Body of pancreas (tissue), 4 donors: ENCODE data around the gene ELP2. TPM values are rescaled to one million over a fixed set of nuclear protein-coding genes. Genes with fewer than 3 reads are reported as not detected.
A peak's percentile ranks its signal among the peaks of the same experiment; 100 is the strongest.

ENCODE experiments used
- ATAC-seq: fragments of 150-250 bp; one replicate; pipeline ENCODE4 v1.9.1; 2016
- DNase-seq, 4 donors: peaks; one replicate each; pipeline ENCODE4 v3.0.0-alpha.2; 2019
- H3K27ac ChIP-seq, 4 donors: fragments of 200-600 bp; sonication (generic); 1 replicate in 3 of 4; 2 replicates in 1 of 4; pipeline versions ENCODE4 v1.5.1 to v1.6.1; 2016 to 2019; ENCODE audit warnings: mild to moderate bottlenecking in 1 of 4, mixed read lengths in 1 of 4, moderate library complexity in 1 of 4
- H3K27me3 ChIP-seq, 2 donors: fragments of 200-600 bp; sonication (generic); one replicate each; pipeline ENCODE4 v1.6.0; 2016; ENCODE audit warnings: mild to moderate bottlenecking in 1 of 2
- H3K36me3 ChIP-seq, 2 donors: fragments of 200-600 bp; sonication (generic); replicated peaks in 1 of 2; 2 replicates each; pipeline ENCODE4 v1.5.1; 2016; ENCODE audit warnings: low read depth in 2 of 2; ENCODE audit not compliant: insufficient read depth in 1 of 2
- H3K4me1 ChIP-seq: fragments of 200-600 bp; sonication (generic); one replicate; pipeline ENCODE4 v1.6.0; 2016
- H3K4me3 ChIP-seq, 2 donors: fragments of 200-600 bp; sonication (generic); 1 replicate in 1 of 2; 2 replicates in 1 of 2; pipeline ENCODE4 v1.5.1; 2016 to 2019
- H3K9me3 ChIP-seq, 3 donors: fragments of 200-600 bp; sonication (generic); 1 replicate in 2 of 3; 2 replicates in 1 of 3; pipeline ENCODE4 v1.5.1; 2016
- POLR2A ChIP-seq, 3 donors: fragments of 450-650 bp; IDR thresholded peaks; one replicate each; pipeline ENCODE4 v1.6.1; 2016; ENCODE audit warnings: antibody characterized with exemption in 3 of 3, mild to moderate bottlenecking in 2 of 3
- WGBS, 2 donors: methylation state at CpG; one replicate each; pipeline ENCODE4 v1.1.5; 2017; 5-methylcytosine and 5-hydroxymethylcytosine counted together
- intact Hi-C: fragments of 100-400 bp; cut with DNase I; formaldehyde crosslinking; loops from one replicate; pipeline ENCODE4 v1.15.1; 2023
- total RNA-seq, 2 donors: library from RNA; depleted of rRNA; stranded (reverse); fragments of >200 nt; gene quantifications; one replicate each; pipeline ENCODE4 v1.1.0, GENCODE V29; 2016
- TF ChIP-seq, protein P1 (sequence below), 7 experiments: fragments of 450-650 bp in 4 of 7; fragments of 200-600 bp in 3 of 7; sonication (generic) in 3 of 7; IDR thresholded peaks; one replicate each; pipeline ENCODE4 v1.5.1; 2016 to 2019; ENCODE audit warnings: antibody characterized with exemption in 7 of 7

ELP2 gene
- total RNA-seq, 2 donors from 2014 or later = 44.2 to 56.8 TPM

DNA sequence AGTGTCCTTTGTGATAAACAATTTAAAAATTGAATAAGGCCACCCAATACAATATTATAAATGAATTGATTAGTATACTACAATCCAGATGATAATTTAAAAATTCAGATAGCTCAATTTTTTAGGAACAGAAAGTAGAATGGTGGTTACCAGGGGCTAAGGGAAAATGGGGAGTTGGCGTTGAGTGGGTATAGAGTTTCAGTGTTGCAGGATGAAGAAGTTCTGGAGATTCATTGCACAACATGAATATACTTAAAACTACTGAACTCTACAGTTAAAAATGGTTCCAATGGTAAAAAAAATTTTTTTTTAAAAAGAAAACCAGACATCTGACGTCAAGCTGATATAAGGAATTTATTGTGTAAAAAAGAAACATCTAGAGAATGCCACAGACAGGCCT lies 21.5 kb upstream of the ELP2 start:
- no peak overlapping the region for H3K27ac ChIP-seq
- H3K9me3 ChIP-seq = no peaks in the 10 kb centered on the region
- TF ChIP-seq, protein P1, sequence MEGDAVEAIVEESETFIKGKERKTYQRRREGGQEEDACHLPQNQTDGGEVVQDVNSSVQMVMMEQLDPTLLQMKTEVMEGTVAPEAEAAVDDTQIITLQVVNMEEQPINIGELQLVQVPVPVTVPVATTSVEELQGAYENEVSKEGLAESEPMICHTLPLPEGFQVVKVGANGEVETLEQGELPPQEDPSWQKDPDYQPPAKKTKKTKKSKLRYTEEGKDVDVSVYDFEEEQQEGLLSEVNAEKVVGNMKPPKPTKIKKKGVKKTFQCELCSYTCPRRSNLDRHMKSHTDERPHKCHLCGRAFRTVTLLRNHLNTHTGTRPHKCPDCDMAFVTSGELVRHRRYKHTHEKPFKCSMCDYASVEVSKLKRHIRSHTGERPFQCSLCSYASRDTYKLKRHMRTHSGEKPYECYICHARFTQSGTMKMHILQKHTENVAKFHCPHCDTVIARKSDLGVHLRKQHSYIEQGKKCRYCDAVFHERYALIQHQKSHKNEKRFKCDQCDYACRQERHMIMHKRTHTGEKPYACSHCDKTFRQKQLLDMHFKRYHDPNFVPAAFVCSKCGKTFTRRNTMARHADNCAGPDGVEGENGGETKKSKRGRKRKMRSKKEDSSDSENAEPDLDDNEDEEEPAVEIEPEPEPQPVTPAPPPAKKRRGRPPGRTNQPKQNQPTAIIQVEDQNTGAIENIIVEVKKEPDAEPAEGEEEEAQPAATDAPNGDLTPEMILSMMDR (IDR thresholded peaks at IDR 0.05) = no peak
- TF ChIP-seq POLR2A (IDR thresholded peaks at IDR 0.05) = no peak
- ATAC-seq (no peak), DNase-seq (no peak)
- H3K36me3 ChIP-seq = peaks cover 0 to 3% of the 10 kb centered on the region in 2 donors
- WGBS, 2 donors = 45 to 48% methylated on average over 2 of the region's 2 CpGs
- no peak overlapping the region for H3K4me3 ChIP-seq
- intact Hi-C loops = no loop called here
- H3K4me1 ChIP-seq = peaks cover 17% of the 10 kb centered on the region
- H3K27me3 ChIP-seq = no peaks in the 10 kb centered on the region

DNA sequence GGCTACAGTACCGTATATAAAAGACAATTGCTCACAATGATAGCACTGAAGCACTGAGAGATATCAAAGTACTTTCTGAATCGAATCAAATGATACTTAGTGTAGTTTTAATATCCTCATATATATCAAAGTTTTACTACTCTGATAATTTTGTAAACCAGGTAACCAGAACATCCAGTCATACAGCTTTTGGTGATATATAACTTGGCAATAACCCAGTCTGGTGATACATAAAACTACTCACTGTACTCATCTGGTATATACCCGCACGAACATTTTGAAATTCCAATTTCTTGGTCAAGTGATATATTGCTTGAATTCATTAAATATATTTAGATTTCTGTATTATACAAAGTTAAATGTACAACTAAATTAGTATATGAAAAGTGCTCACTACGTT lies 21.1 kb upstream of the ELP2 start:
- Histone ChIP-seq H3K27me3 (no peaks in the 10 kb centered on the region), H3K9me3 (no peaks in the 10 kb centered on the region), H3K27ac (no peak overlapping the region), H3K36me3 (peaks cover 0 to 5% of the 10 kb centered on the region in 2 donors), H3K4me3 (no peak overlapping the region), H3K4me1 (peaks cover 17% of the 10 kb centered on the region)
- intact Hi-C loops = no loop called here
- no peak for ATAC-seq
- WGBS, 2 donors = 75 to 76% methylated on average over 5 of the region's 5 CpGs
- TF ChIP-seq POLR2A (IDR thresholded peaks at IDR 0.05) = no peak
- TF ChIP-seq, protein P1 (IDR thresholded peaks at IDR 0.05) = no peak
- no peak for DNase-seq

DNA sequence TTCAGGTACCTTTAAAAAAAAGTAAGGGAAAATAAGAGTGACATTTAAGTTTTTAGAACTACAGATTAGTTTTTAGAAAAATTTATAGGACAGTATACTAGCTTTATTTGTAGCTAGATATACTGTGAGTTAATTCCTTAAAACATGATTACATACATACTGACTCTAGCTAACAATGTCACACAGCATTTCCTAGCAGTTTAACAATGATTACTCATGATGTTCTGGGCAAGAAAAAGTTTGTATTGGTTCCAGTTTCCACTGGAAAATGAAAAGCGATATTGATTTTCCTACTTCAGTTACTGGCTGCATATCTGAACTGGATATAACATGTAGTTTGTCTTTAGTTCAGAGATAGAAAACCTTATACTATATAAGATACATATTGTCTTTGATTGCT lies 20.0 kb upstream of the ELP2 start:
- no peak for TF ChIP-seq POLR2A (IDR thresholded peaks at IDR 0.05)
- TF ChIP-seq, protein P1 (IDR thresholded peaks at IDR 0.05) = no peak
- Histone ChIP-seq H3K9me3 (no peaks in the 10 kb centered on the region), H3K27ac (no peak overlapping the region), H3K4me3 (no peak overlapping the region), H3K27me3 (no peaks in the 10 kb centered on the region), H3K36me3 (peaks cover 0 to 7% of the 10 kb centered on the region in 2 donors), H3K4me1 (peaks cover 17% of the 10 kb centered on the region)
- peak; percentile 61 for ATAC-seq
- no peak for DNase-seq
- intact Hi-C loops = no loop called here
- 32 to 38% methylated on average over 1 of the region's 1 CpG for WGBS, 2 donors

DNA sequence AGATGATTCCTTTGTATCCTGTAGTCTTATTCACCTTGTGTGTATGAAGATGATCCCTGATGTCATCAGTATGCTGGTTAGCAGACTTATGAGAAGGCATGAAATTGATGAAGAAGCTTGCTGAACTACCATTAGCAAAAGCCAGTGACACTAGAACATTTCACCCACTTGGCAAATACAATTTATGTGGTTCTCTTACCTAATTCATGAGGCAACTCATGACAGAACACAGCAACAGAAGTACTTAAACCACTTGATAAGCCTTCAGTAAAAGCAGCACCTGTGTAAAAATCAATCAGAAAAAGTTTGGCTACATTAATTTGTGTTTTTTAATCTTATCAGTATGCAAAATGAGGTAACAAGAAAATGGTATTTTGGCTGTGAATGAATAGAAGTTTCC lies 17.4 kb upstream of the ELP2 start:
- peaks cover 0 to 7% of the 10 kb centered on the region in 2 donors for H3K36me3 ChIP-seq
- TF ChIP-seq, protein P1 (IDR thresholded peaks at IDR 0.05) = no peak
- TF ChIP-seq POLR2A (IDR thresholded peaks at IDR 0.05) = no peak
- no peaks in the 10 kb centered on the region for H3K9me3 ChIP-seq
- H3K27ac ChIP-seq = peak overlapping the region in 2 of 4 donors; percentile 11 to 37
- peaks cover 17% of the 10 kb centered on the region for H3K4me1 ChIP-seq
- H3K4me3 ChIP-seq = no peak overlapping the region
- intact Hi-C loops = no loop called here
- DNase-seq (no peak), ATAC-seq (peak; percentile 76)
- no peaks in the 10 kb centered on the region for H3K27me3 ChIP-seq

DNA sequence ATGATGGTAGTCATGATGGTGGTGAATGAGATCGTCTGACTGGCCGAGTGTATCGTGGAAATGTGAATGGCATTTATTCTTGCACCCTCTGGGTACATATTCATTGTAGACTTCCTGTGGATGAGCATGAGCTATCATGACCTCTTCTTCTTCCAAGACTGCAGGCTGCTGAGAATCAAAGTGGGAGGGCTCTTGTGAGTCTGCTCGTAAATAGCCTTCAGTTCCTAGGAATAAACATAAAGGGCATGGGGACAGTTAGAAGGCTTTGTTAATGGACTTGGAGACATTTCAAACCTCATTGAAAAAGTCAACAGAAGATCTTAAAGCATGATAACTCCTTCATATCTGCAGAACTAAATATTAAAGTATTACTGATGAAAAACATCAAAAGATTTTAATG lies 15.4 kb upstream of the ELP2 start:
- no peak for ATAC-seq
- WGBS, 2 donors = 85 to 96% methylated on average over 4 of the region's 4 CpGs
- peaks cover 14% of the 10 kb centered on the region for H3K4me1 ChIP-seq
- H3K9me3 ChIP-seq = no peaks in the 10 kb centered on the region
- H3K27ac ChIP-seq = no peak overlapping the region
- no peak overlapping the region for H3K4me3 ChIP-seq
- no peak for DNase-seq
- TF ChIP-seq, protein P1 (IDR thresholded peaks at IDR 0.05) = no peak
- TF ChIP-seq POLR2A (IDR thresholded peaks at IDR 0.05) = no peak
- no peaks in the 10 kb centered on the region for H3K27me3 ChIP-seq
- peaks cover 0 to 7% of the 10 kb centered on the region in 2 donors for H3K36me3 ChIP-seq
- intact Hi-C loops = no loop called here
